Measurements from ENCODE around the gene DGKG.

The DGKG gene

DNA sequence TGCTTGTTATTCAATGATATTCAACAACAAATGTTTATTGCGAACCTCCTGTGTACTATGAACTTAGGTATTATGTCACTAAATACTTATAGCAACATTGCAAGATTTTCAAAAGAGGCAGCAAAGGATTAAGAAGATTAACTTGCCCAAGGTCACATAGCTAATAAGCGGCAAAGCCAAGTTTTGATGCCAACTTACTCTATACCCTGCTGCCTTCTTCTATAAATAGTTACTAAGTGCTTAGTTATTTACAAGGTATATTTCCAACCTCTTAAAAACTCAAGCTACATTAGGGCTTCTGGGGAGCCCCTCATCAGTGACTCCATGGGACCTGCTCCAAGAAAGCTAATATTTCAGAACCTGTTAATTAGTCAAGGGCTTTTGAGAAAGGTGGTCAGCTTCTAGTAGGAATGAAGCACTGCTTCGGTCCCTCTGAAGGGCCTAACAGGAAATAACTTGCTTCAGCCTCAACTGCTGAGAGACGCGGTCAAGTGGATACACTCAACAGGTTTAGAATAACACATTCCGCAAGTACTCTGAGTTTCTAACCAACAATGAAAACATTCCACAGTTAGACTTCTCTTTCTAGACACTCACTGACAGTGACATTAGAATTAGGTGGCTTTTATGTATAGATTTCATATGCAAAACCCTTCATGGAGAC lies 125.5 kb downstream of the DGKG start:
- no peak for DNase-seq

- no peak for DNase-seq
Observed at GRCh38 chr3:186235554-186235953, 126.5 kb downstream of the DGKG start.

- DNase-seq, result no peak
Observed at GRCh38 chr3:186234152-186234551, 127.9 kb downstream of the DGKG start.

DNA sequence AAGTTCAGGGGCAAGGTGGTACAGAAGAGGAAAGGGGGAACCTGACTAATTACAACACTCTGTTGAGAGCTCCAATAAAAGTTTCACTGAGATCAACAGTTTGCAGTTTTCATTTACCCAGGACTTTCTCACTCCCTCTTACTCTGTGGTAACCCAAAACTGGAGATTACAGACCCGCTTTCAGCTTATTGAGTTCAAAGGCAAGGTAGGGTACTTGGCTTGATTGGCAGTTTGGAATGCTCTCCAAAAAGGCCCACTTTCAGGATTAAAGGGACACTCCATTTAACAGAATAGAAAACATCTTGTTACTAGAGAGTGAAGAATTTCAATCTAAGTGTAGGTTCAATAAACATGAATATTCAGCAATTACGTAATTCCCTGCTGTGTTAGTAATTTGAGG lies 135.6 kb downstream of the DGKG start:
- DNase-seq, result no peak

DNA sequence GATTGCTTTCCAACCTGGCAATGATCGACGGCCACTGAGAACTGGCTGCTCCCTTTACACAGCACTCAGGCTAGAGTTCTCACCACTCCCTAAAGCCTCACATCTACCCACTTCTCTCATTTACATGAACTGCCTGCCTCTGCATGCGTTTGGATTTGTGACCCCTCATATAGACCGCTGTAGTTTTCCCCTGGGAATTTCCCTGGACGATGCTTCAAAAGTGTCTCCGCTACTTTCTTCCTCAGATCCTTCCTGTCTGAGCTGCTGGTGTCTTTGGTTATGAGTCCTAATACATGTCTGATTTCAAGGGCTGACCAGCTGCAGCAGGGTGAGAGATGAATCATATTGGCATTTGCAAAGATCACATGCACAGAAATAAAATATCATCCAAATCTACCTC lies 136.4 kb downstream of the DGKG start:
- DNase-seq, result no peak

GRCh38 chr3:186224041-186224610 lies 137.9 kb downstream of the DGKG start:
- DNase-seq, result no peak

GRCh38 chr3:186223476-186223875 lies 138.6 kb downstream of the DGKG start:
- no peak for DNase-seq

DNA sequence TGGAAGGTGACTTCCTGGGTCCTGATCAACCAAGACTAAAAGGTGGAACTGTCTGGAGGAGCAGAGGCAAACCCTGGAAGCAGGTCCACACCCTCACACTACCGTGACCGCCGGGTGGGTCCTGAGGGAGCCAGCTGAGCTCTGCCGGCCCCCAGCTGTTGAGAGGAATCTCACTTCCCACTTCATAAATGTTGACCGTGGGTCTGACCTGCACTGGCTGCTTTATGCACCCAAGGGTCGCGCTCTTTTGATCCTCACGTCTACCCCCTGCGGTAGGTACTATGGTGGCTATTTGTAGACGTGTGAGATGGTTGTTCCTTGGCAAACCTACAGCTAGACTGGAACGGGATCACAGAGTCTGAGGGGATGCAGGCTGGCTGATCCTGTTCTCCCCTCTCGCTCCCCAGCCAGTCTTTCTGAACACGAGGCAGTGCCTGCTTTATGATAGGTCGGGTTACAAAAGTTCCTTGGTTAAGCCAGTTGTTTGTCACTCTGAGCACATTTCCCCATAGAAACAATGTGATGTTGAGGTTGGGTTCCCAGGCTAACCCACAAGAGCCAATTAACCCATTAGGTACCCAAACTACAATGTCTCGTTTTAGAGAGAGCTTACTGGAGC lies 140.2 kb downstream of the DGKG start:
- DNase-seq, result no peak

GRCh38 chr3:186220911-186221645 lies 141.0 kb downstream of the DGKG start:
- no peak for DNase-seq

GRCh38 chr3:186220365-186220764 lies 141.7 kb downstream of the DGKG start:
- no peak for DNase-seq

- no peak for DNase-seq
Observed at GRCh38 chr3:186219211-186219638, 142.8 kb downstream of the DGKG start.

DNA sequence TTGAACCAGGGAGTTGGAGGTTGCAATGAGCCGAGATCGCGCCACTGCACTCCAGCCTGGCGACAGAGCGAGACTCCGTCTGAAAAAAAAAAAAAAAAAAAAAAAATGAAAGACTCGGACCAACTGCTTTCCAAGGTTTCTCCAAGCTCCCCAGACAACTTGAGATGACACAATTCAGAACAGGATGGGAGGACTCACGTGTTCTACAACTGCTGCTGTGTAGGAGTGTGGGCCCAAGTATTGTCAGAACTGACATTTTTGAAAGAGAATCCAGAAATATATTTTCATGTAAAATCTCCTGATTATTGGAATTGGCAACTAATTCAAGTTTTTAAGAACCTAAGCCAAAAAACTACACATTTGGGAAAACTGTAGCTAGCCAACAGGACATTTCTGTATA lies 143.6 kb downstream of the DGKG start:
- no peak for DNase-seq

DNA sequence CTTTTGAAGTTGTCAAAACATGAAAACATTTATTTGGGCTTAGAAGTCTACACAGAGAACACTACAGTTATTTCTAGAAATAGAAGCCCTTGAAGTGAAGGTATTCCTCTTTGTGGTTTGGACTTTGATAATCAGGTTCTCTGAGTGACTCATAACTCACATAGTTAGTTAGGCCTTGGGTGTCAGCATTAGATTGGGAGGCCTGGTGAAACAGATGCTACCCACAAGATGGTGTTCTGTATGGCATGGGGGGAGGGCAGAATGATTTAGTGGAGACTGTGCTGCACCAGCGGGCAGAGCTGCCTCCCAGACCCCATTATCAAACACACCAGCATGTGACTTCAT lies 144.2 kb downstream of the DGKG start:
- no peak for DNase-seq

- DNase-seq, result no peak
Observed at GRCh38 chr3:186216900-186217819, 144.9 kb downstream of the DGKG start.

- DNase-seq, result no peak
Observed at GRCh38 chr3:186214670-186215069, 147.4 kb downstream of the DGKG start.

DNA sequence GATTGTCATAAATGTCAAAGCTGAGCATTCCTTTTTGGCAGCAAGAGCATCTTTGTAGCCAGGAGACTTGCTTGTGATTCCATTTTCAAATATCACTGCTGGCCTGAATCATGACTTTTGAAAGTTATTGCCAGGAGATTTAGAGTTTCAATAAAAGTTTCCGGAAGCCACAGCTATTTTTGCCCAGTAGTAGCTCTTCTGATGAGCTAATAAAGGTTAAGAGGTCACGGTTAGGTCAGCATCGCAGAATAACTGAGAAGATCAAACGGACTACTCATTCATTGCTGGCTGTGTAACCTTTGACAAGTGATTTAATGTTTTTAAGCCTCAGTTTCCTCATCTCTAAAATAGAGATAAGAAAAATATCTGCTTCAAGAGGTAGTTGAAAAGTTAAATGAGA lies 148.1 kb downstream of the DGKG start:
- no peak for DNase-seq

DNA sequence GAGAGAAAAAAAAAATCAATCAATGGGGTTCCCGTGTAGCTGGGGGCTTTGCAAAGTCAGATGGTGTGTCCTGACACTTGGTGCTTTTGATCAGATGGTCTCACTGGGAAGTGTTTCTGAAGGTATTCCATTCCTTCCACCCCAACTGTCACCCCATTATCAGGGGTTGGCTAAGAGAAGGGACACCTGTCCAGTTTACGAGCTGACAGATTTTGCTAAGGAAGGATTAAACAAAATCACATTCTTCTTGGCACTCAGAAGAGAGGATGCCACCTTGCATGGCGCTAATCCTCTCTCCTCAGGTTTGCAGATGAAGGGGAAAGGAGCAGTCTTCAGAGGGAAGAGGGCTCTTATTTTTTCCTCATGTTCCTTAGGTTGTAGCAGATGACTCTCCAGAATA lies 149.4 kb downstream of the DGKG start:
- no peak for DNase-seq

GRCh38 chr3:186210852-186211500 lies 151.1 kb downstream of the DGKG start:
- DNase-seq, result no peak

DNA sequence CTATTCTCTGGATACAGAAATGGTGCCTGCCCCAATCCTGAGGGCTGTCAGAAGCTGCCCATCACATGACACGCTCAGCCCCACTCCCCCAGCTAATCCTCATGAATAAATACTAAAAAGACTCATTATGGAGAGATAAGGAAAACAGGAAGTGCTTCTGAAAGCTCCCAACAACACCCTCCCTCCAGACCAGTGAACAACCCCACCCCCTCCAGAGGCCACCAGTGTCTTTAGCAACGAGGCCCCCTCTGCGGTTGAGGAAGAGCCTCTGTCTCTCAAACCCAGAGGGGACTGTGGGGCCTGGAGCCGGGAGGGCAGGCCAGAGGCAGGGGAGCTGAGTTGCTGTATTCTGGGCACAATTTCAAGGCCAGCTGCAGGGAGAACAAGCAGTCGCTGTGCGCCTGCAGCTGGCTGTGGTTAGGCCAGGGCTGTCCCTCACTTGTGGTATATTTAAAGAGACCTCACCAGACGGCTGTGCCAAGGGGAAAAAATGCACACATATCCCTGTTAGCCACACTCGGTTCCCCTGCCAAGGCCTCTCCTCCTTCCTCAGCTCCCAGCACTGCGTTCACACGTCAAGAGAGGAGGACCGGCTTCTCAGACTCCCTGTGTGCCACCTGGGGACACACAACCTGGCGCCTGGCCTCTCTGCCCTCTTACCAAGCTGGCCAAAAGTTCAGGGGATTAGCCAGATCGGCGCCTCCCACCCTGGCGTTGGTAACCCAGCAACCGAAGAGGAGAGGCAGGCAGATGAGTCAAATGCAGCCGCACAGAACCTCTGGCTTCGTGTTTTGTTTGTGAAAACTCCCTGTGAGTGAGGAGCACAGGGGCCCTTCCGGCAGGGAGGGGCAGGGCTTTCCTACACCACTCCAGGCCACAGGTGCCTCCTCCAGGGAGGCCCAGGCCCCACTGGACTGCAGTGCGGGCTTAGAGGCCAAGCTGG lies 152.0 kb downstream of the DGKG start:
- no peak for DNase-seq

- no peak for DNase-seq
Observed at GRCh38 chr3:186208296-186208989, 153.6 kb downstream of the DGKG start.

- no peak for DNase-seq
Observed at GRCh38 chr3:186207515-186207914, 154.5 kb downstream of the DGKG start.

All from activated CD8-positive, alpha-beta memory T cell treated with anti-CD3 and anti-CD28 coated beads, Interleukin-2, amount 50 U/mL, for 48 hours (primary cell).